Naive thymus-derived CD4-positive, alpha-beta T cell (primary cell): ENCODE results near the gene SULF2. TPM values are rescaled to one million over a fixed set of nuclear protein-coding genes. Genes with fewer than 3 reads are reported as not detected.

Experiments
- ATAC-seq: fragments of 150-1000 bp; cut with Tn5 transposase; 2 replicates; pipeline ENCODE4 v1.10.0; 2021; ENCODE audit warnings: mild to moderate bottlenecking, moderate library complexity
- CTCF ChIA-PET: fragments of 350-600 bp; sonication (Branson Sonifier 250); formaldehyde crosslinking; loops from one replicate; lab custom pipeline; 2021; ENCODE audit warnings: antibody characterized with exemption; lab: Charles Lee
- POLR2A ChIA-PET: fragments of 350-600 bp; sonication (Branson Sonifier 250); formaldehyde crosslinking; loops from one replicate; lab custom pipeline; 2021; ENCODE audit warnings: antibody characterized with exemption, inconsistent platforms; lab: Charles Lee
- DNase-seq, 9 donors: peaks; one replicate each; pipeline versions ENCODE4 v3.0.0 to v3.0.0-alpha.2; 2020 to 2022; ENCODE audit warnings: mixed read lengths in 1 of 9
- H3K27ac ChIP-seq: one replicate; pipeline ENCODE4 v1.7.0; 2013; ENCODE audit warnings: mild to moderate bottlenecking, low read depth, low read length, moderate library complexity
- H3K27me3 ChIP-seq, 2 donors: one replicate each; pipeline ENCODE4 v1.7.0; 2013; ENCODE audit warnings: low read length in 2 of 2, mild to moderate bottlenecking in 2 of 2, moderate library complexity in 2 of 2; ENCODE audit not compliant: control insufficient read depth in 2 of 2, insufficient read depth in 2 of 2
- H3K36me3 ChIP-seq, 3 experiments: 1 replicate in 2 of 3; 2 replicates in 1 of 3; pipeline ENCODE4 v1.7.0; 2013; ENCODE audit warnings: low read length in 3 of 3, mild to moderate bottlenecking in 3 of 3, moderate library complexity in 1 of 3; ENCODE audit not compliant: insufficient read depth in 3 of 3, control insufficient read depth in 2 of 3
- H3K4me1 ChIP-seq, 2 donors: one replicate each; pipeline ENCODE4 v1.7.0; 2013; ENCODE audit warnings: low read length in 2 of 2, mild to moderate bottlenecking in 2 of 2, moderate library complexity in 1 of 2; ENCODE audit not compliant: control insufficient read depth in 2 of 2, insufficient read depth in 2 of 2
- H3K4me3 ChIP-seq: 2 replicates; pipeline ENCODE4 v1.7.0; 2013; ENCODE audit warnings: mild to moderate bottlenecking, low read length
- H3K9me3 ChIP-seq, 3 experiments: 1 replicate in 2 of 3; 2 replicates in 1 of 3; pipeline ENCODE4 v1.7.0; 2013; ENCODE audit warnings: low read length in 3 of 3; ENCODE audit not compliant: control insufficient read depth in 2 of 3
- H3K27ac Mint-ChIP-seq, 9 donors: one replicate each; pipeline ENCODE4 v1.8.0; 2020 to 2022; ENCODE audit warnings: mixed read lengths in 9 of 9, mild to moderate bottlenecking in 8 of 9, moderate library complexity in 5 of 9, inconsistent platforms in 2 of 9
- H3K27me3 Mint-ChIP-seq, 5 donors: one replicate each; pipeline ENCODE4 v1.8.0; 2021 to 2022; ENCODE audit warnings: mixed read lengths in 5 of 5, mild to moderate bottlenecking in 1 of 5
- H3K36me3 Mint-ChIP-seq, 5 donors: one replicate each; pipeline ENCODE4 v1.8.0; 2020 to 2022; ENCODE audit warnings: mixed read lengths in 5 of 5, mild to moderate bottlenecking in 3 of 5, inconsistent platforms in 1 of 5
- H3K4me1 Mint-ChIP-seq, 7 donors: one replicate each; pipeline ENCODE4 v1.8.0; 2020 to 2022; ENCODE audit warnings: mixed read lengths in 7 of 7, mild to moderate bottlenecking in 3 of 7, inconsistent platforms in 1 of 7
- H3K4me3 Mint-ChIP-seq, 10 donors: one replicate each; pipeline ENCODE4 v1.8.0; 2020 to 2022; ENCODE audit warnings: mild to moderate bottlenecking in 10 of 10, mixed read lengths in 10 of 10, moderate library complexity in 6 of 10, inconsistent platforms in 2 of 10
- H3K9me3 Mint-ChIP-seq, 11 donors: one replicate each; pipeline ENCODE4 v1.8.0; 2020 to 2022; ENCODE audit warnings: mixed read lengths in 11 of 11, mild to moderate bottlenecking in 4 of 11, inconsistent platforms in 1 of 11, moderate library complexity in 1 of 11
- intact Hi-C, 2 donors: fragments of 100-400 bp; cut with micrococcal nuclease; formaldehyde crosslinking; loops; one replicate each; pipeline ENCODE4 v1.15.1; 2023
- polyA plus RNA-seq, 2 donors: library from polyadenylated mRNA; unstranded; fragments of 300-500 nt; fragmentation: Illumina TruSeq; gene quantifications; one replicate each; pipeline ENCODE4 v1.2.3, GENCODE V29; 2021
- total RNA-seq, 6 experiments: library from RNA in 5 of 6; stranded (reverse) in 5 of 6; gene quantifications; 1 replicate in 5 of 6; 2 replicates in 1 of 6; pipeline ENCODE4 v1.2.3 and lab custom pipeline; 2021 to 2026

Gene SULF2
- total and polyA plus RNA-seq, 7 experiments from 2014 or later = 0.43 to 133 (median 1.5) TPM

- ChIA-PET POLR2A (no interaction called here), CTCF (no interaction called here)
- intact Hi-C loops = no loop called here
- H3K27ac Mint-ChIP-seq = peak overlapping the region in 5 of 9 donors; percentile 11 to 76 (median 23)
- no peak overlapping the region for H3K4me3 ChIP-seq
- peaks cover 0 to 13% of the 10 kb centered on the region in 2 donors for H3K4me1 ChIP-seq
- peaks cover 0 to 14% (median 0%) of the 10 kb centered on the region in 5 donors for H3K27me3 Mint-ChIP-seq
- H3K9me3 ChIP-seq = no peaks in the 10 kb centered on the region
- ATAC-seq (peak; percentile 70), DNase-seq (peak in 1 of 9 donors; percentile 6)
- H3K9me3 Mint-ChIP-seq = no peaks in the 10 kb centered on the region
- H3K27ac ChIP-seq = no peak overlapping the region
- no peaks in the 10 kb centered on the region for H3K36me3 ChIP-seq
- peaks cover 13 to 26% (median 21%) of the 10 kb centered on the region in 7 donors for H3K4me1 Mint-ChIP-seq
- no peaks in the 10 kb centered on the region for H3K27me3 ChIP-seq
- peaks cover 0 to under 1% (median 0%) of the 10 kb centered on the region in 5 donors for H3K36me3 Mint-ChIP-seq
- H3K4me3 Mint-ChIP-seq = peak overlapping the region in 7 of 10 donors; percentile 1 to 52 (median 10)
Measured at GRCh38 chr20:47748823-47749222, 36.5 kb downstream of the SULF2 start.

GRCh38 chr20:47748069-47748468, 37.2 kb downstream of the SULF2 start:
- peaks cover 13 to 26% (median 21%) of the 10 kb centered on the region in 7 donors for H3K4me1 Mint-ChIP-seq
- H3K4me3 ChIP-seq = no peak overlapping the region
- DNase-seq = no peak
- H3K4me3 Mint-ChIP-seq = no peak overlapping the region
- H3K9me3 Mint-ChIP-seq = peaks cover 0 to 1% (median 0%) of the 10 kb centered on the region in 11 donors
- no peak for ATAC-seq
- H3K36me3 ChIP-seq = no peaks in the 10 kb centered on the region
- no peaks in the 10 kb centered on the region for H3K9me3 ChIP-seq
- H3K27me3 Mint-ChIP-seq = peaks cover 0 to 14% (median 0%) of the 10 kb centered on the region in 5 donors
- no peaks in the 10 kb centered on the region for H3K27me3 ChIP-seq
- intact Hi-C loops = no loop called here
- ChIA-PET CTCF (no interaction called here), POLR2A (no interaction called here)
- no peak overlapping the region for H3K27ac ChIP-seq
- H3K27ac Mint-ChIP-seq = peak overlapping the region in 1 of 9 donors; percentile 74
- H3K4me1 ChIP-seq = peaks cover 0 to 13% of the 10 kb centered on the region in 2 donors
- peaks cover 0 to 3% (median 0%) of the 10 kb centered on the region in 5 donors for H3K36me3 Mint-ChIP-seq

- H3K9me3 Mint-ChIP-seq = peaks cover 0 to 1% (median 0%) of the 10 kb centered on the region in 11 donors
- intact Hi-C loops = no loop called here
- CTCF ChIA-PET = no interaction called here
- POLR2A ChIA-PET = no interaction called here
- no peaks in the 10 kb centered on the region for H3K9me3 ChIP-seq
- DNase-seq (no peak), ATAC-seq (no peak)
- peaks cover 0 to 3% (median 0%) of the 10 kb centered on the region in 5 donors for H3K36me3 Mint-ChIP-seq
- peak overlapping the region in 1 of 9 donors; percentile 74 for H3K27ac Mint-ChIP-seq
- H3K4me1 Mint-ChIP-seq = peaks cover 13 to 26% (median 21%) of the 10 kb centered on the region in 7 donors
- no peak overlapping the region for H3K4me3 ChIP-seq
- peaks cover 0 to 13% of the 10 kb centered on the region in 2 donors for H3K4me1 ChIP-seq
- no peaks in the 10 kb centered on the region for H3K36me3 ChIP-seq
- peaks cover 0 to 14% (median 0%) of the 10 kb centered on the region in 5 donors for H3K27me3 Mint-ChIP-seq
- H3K4me3 Mint-ChIP-seq = no peak overlapping the region
- no peak overlapping the region for H3K27ac ChIP-seq
- H3K27me3 ChIP-seq = no peaks in the 10 kb centered on the region
Measured at GRCh38 chr20:47747669-47748031, 37.6 kb downstream of the SULF2 start.

GRCh38 chr20:47744803-47745202, 40.5 kb downstream of the SULF2 start:
- ATAC-seq (no peak), DNase-seq (no peak)
- H3K27ac Mint-ChIP-seq = peak overlapping the region in 1 of 9 donors; percentile 17
- Histone ChIP-seq H3K27ac (no peak overlapping the region), H3K27me3 (no peaks in the 10 kb centered on the region), H3K4me1 (peaks cover 0 to 13% of the 10 kb centered on the region in 2 donors), H3K9me3 (no peaks in the 10 kb centered on the region), H3K4me3 (no peak overlapping the region), H3K36me3 (no peaks in the 10 kb centered on the region)
- ChIA-PET CTCF (no interaction called here), POLR2A (no interaction called here)
- H3K9me3 Mint-ChIP-seq = peaks cover 0 to 1% (median 0%) of the 10 kb centered on the region in 11 donors
- intact Hi-C loops = no loop called here
- H3K27me3 Mint-ChIP-seq = peaks cover 0 to 19% (median 5%) of the 10 kb centered on the region in 5 donors
- no peak overlapping the region for H3K4me3 Mint-ChIP-seq
- H3K4me1 Mint-ChIP-seq = peaks cover 13 to 24% (median 20%) of the 10 kb centered on the region in 7 donors
- peaks cover 0 to 3% (median 0%) of the 10 kb centered on the region in 5 donors for H3K36me3 Mint-ChIP-seq

DNA sequence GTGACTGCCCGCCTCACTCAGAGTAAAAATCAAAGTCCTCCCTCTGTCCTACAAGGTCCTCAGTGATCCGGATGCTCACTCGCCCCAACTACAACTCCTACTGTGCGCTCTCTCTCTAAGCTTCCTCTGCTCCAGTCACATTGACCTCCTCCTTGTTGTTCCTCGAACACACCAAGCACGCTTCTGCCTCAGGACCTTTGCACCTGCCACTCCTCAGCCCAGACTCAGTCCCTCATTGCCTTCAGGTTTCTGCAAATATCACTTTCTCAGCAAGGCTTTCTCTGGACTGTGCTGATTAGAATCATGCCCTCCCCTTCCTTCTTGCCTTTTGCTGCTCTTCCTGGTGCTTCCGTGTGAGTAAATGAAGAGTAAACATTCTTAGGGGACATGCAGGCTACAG, 41.6 kb downstream of the SULF2 start:
- Histone ChIP-seq H3K27ac (no peak overlapping the region), H3K27me3 (no peaks in the 10 kb centered on the region), H3K4me3 (no peak overlapping the region), H3K4me1 (peaks cover 0 to 5% of the 10 kb centered on the region in 2 donors), H3K9me3 (no peaks in the 10 kb centered on the region), H3K36me3 (no peaks in the 10 kb centered on the region)
- H3K36me3 Mint-ChIP-seq = peaks cover 0 to 3% (median 0%) of the 10 kb centered on the region in 5 donors
- no peak overlapping the region for H3K4me3 Mint-ChIP-seq
- H3K27me3 Mint-ChIP-seq = peaks cover 0 to 19% (median 5%) of the 10 kb centered on the region in 5 donors
- ChIA-PET CTCF (no interaction called here), POLR2A (no interaction called here)
- peaks cover 5 to 16% (median 11%) of the 10 kb centered on the region in 7 donors for H3K4me1 Mint-ChIP-seq
- ATAC-seq (no peak), DNase-seq (no peak)
- peaks cover 0 to 1% (median 0%) of the 10 kb centered on the region in 11 donors for H3K9me3 Mint-ChIP-seq
- no peak overlapping the region for H3K27ac Mint-ChIP-seq
- intact Hi-C loops = no loop called here

DNA sequence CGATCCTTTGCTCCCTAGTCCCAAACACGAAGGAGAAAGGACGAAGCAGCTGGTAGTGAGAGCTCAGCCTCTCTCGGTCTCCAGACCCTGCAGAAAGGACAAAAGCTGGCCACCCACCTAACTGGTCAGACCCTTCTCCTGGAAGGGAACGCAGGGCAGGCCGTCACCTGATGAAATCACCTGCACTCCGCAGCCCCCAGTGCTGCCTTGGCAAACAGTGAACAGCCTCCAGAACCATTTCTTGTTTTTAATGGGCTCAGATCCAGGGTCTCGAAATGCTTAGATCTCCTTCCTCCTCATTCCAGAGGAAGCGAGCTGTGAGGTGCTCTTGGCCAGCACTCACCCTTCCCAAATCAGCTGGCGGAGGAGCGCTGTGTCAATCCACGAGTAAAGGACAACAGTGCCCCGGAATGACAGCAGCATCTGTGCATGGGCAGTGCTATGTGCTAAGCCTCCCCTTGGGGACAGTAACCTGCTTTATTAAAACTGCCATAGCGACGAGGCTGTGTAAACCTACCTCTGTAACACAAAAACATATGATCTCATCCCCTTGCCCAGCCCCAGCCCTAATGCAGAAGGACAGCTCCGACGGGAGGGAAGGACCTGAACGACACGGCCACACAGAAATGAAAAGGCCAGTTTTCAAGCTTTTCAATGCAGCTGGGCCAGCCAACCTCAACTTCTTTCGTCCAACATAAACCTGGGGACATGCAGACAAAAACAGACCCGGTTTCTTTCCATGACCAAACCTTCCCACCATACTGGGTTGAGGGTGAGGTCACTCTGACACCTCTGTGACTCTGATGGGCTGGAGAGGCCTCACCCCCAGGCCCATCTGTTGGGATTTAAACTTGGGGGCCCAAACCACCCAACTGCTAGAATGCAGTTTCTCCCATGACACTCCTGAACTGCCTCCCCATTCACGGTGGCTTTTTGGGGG, 43.3 kb downstream of the SULF2 start:
- Histone ChIP-seq H3K4me3 (no peak overlapping the region), H3K36me3 (no peaks in the 10 kb centered on the region), H3K27ac (no peak overlapping the region), H3K27me3 (no peaks in the 10 kb centered on the region), H3K9me3 (no peaks in the 10 kb centered on the region), H3K4me1 (no peaks in the 10 kb centered on the region)
- H3K27me3 Mint-ChIP-seq = peaks cover 0 to 12% (median 5%) of the 10 kb centered on the region in 5 donors
- no peak for ATAC-seq
- peaks cover 0 to 3% (median 0%) of the 10 kb centered on the region in 11 donors for H3K9me3 Mint-ChIP-seq
- peaks cover 0 to 3% (median 0%) of the 10 kb centered on the region in 5 donors for H3K36me3 Mint-ChIP-seq
- intact Hi-C loops = no loop called here
- POLR2A ChIA-PET = no interaction called here
- CTCF ChIA-PET = no interaction called here
- no peak for DNase-seq
- peaks cover 0 to 5% (median 0%) of the 10 kb centered on the region in 7 donors for H3K4me1 Mint-ChIP-seq
- H3K27ac Mint-ChIP-seq = no peak overlapping the region
- no peak overlapping the region for H3K4me3 Mint-ChIP-seq
